Neuronal stem cell (in vitro differentiated cells): ENCODE data around the gene JMJD6.

Source experiments
- DNase-seq: peaks from one replicate; pipeline ENCODE4 v3.0.0-alpha.2; 2013; ENCODE audit warnings: low spot score
- H2AFZ ChIP-seq: one replicate; pipeline ENCODE4 v1.6.1; 2013; ENCODE audit warnings: mild to moderate bottlenecking, low read length, inconsistent platforms
- H2AK5ac ChIP-seq: 2 replicates; pipeline ENCODE4 v1.6.1; 2013; ENCODE audit warnings: low read depth, mild to moderate bottlenecking, inconsistent platforms, low read length, moderate library complexity, mixed read lengths
- H2BK120ac ChIP-seq: 2 replicates; pipeline ENCODE4 v1.6.1; 2013; ENCODE audit warnings: low read depth, mild to moderate bottlenecking, inconsistent platforms, low read length, moderate library complexity, mixed read lengths
- H2BK12ac ChIP-seq: one replicate; pipeline ENCODE4 v1.6.1; 2013; ENCODE audit warnings: low read length, inconsistent platforms
- H2BK15ac ChIP-seq: 2 replicates; pipeline ENCODE4 v1.6.1; 2013; ENCODE audit warnings: mild to moderate bottlenecking, low read length, inconsistent platforms, mixed read lengths
- H2BK5ac ChIP-seq: one replicate; pipeline ENCODE4 v1.6.1; 2013; ENCODE audit warnings: inconsistent platforms, mild to moderate bottlenecking, low read length, moderate library complexity
- H3K14ac ChIP-seq: one replicate; pipeline ENCODE4 v1.6.1; 2013; ENCODE audit warnings: low read length, inconsistent platforms
- H3K18ac ChIP-seq: 2 replicates; pipeline ENCODE4 v1.6.1; 2013; ENCODE audit warnings: low read length, inconsistent platforms
- H3K23ac ChIP-seq: 2 replicates; pipeline ENCODE4 v1.6.1; 2013; ENCODE audit warnings: low read depth, mild to moderate bottlenecking, mixed read lengths, low read length, inconsistent platforms; ENCODE audit not compliant: poor library complexity
- H3K27ac ChIP-seq: replicated peaks from 3 replicates; pipeline ENCODE4 v1.5.1; 2013; ENCODE audit warnings: low read length, inconsistent platforms
- H3K27me3 ChIP-seq, 3 experiments: 2 replicates each; pipeline ENCODE4 v1.6.1; 2013; ENCODE audit warnings: low read length in 3 of 3, mild to moderate bottlenecking in 2 of 3, inconsistent platforms in 1 of 3, low read depth in 1 of 3, mixed read lengths in 1 of 3, moderate library complexity in 1 of 3; ENCODE audit not compliant: control insufficient read depth in 3 of 3, insufficient read depth in 3 of 3
- H3K36me3 ChIP-seq, 2 donors: replicated peaks in 1 of 2; 2 replicates each; pipeline ENCODE4 v1.6.1; 2013; ENCODE audit warnings: low read length in 2 of 2; ENCODE audit not compliant: control insufficient read depth in 2 of 2, insufficient read depth in 2 of 2
- H3K4ac ChIP-seq: 2 replicates; pipeline ENCODE4 v1.6.1; 2013; ENCODE audit warnings: inconsistent platforms, mild to moderate bottlenecking, low read length, moderate library complexity
- H3K4me1 ChIP-seq, 2 donors: 1 replicate in 1 of 2; 2 replicates in 1 of 2; pipeline ENCODE4 v1.6.1; 2013; ENCODE audit warnings: low read length in 2 of 2, low read depth in 1 of 2; ENCODE audit not compliant: control insufficient read depth in 2 of 2, insufficient read depth in 1 of 2
- H3K4me2 ChIP-seq: one replicate; pipeline ENCODE4 v1.6.1; 2013; ENCODE audit warnings: mild to moderate bottlenecking, low read length, inconsistent platforms; ENCODE audit not compliant: insufficient read depth, poor library complexity, severe bottlenecking
- H3K4me3 ChIP-seq, 2 donors: 2 replicates each; pipeline ENCODE4 v1.5.1; 2013; ENCODE audit warnings: low read length in 2 of 2, mild to moderate bottlenecking in 2 of 2, inconsistent platforms in 1 of 2, moderate library complexity in 1 of 2
- H3K79me1 ChIP-seq: one replicate; pipeline ENCODE4 v1.6.1; 2013; ENCODE audit warnings: low read depth, mild to moderate bottlenecking, inconsistent platforms, low read length, moderate library complexity
- H3K9ac ChIP-seq: one replicate; pipeline ENCODE4 v1.6.1; 2013; ENCODE audit warnings: mild to moderate bottlenecking, low read depth, low read length, inconsistent platforms; ENCODE audit not compliant: poor library complexity
- H3K9me3 ChIP-seq, 2 donors: replicated peaks in 1 of 2; 2 replicates each; pipeline versions ENCODE3 to v1.6.1; 2013; ENCODE audit warnings: low read length in 2 of 2, mild to moderate bottlenecking in 2 of 2, inconsistent platforms in 1 of 2, low read depth in 1 of 2, mixed read lengths in 1 of 2, moderate library complexity in 1 of 2; ENCODE audit not compliant: control insufficient read depth in 2 of 2, insufficient read depth in 1 of 2
- H4K8ac ChIP-seq: one replicate; pipeline ENCODE4 v1.6.1; 2013; ENCODE audit warnings: low read depth, mild to moderate bottlenecking, inconsistent platforms, low read length, moderate library complexity
- H4K91ac ChIP-seq: one replicate; pipeline ENCODE4 v1.6.1; 2013; ENCODE audit warnings: low read length, low read depth, mild to moderate bottlenecking, inconsistent platforms; ENCODE audit not compliant: poor library complexity
- WGBS, 2 donors: extraction: QIAGEN DNeasy Blood & Tissue Kit; methylation state at CpG; one replicate each; pipeline ENCODE4 v1.1.7; 2013; ENCODE audit warnings: missing lambda C conversion rate in 2 of 2, mixed read lengths in 1 of 2; ENCODE audit not compliant: insufficient read length in 2 of 2, insufficient replicate concordance in 1 of 2; ENCODE audit errors: extremely low coverage in 2 of 2; 5-methylcytosine and 5-hydroxymethylcytosine counted together

The JMJD6 gene

GRCh38 chr17:76734080-76734840 is 7.9 kb upstream of the JMJD6 start:
- H3K27me3 ChIP-seq: no peaks in the 10 kb centered on the region
- no peak for DNase-seq
- no peak overlapping the region for H3K4ac ChIP-seq
- no peak overlapping the region for H3K18ac ChIP-seq
- peaks cover 5% of the 10 kb centered on the region for H3K79me1 ChIP-seq
- no peak overlapping the region for H2BK15ac ChIP-seq
- no peak overlapping the region for H3K23ac ChIP-seq
- H2BK5ac ChIP-seq: no peak overlapping the region
- H4K91ac ChIP-seq: no peak overlapping the region
- H2AFZ ChIP-seq: no peak overlapping the region
- no peak overlapping the region for H2BK12ac ChIP-seq
- H3K4me2 ChIP-seq: peak overlapping the region; percentile 29
- H3K27ac ChIP-seq: no peak overlapping the region
- no CpG with 5 or more reads among the region's 8 CpGs for WGBS, 2 donors
- H2BK120ac ChIP-seq: no peak overlapping the region
- H2AK5ac ChIP-seq: no peak overlapping the region
- no peak overlapping the region for H4K8ac ChIP-seq
- H3K9ac ChIP-seq: no peak overlapping the region
- peaks cover 8 to 26% of the 10 kb centered on the region in 2 donors for H3K4me1 ChIP-seq
- peak overlapping the region; percentile 42 to 89 for H3K4me3 ChIP-seq
- peaks cover 17 to 65% of the 10 kb centered on the region in 2 donors for H3K36me3 ChIP-seq
- H3K14ac ChIP-seq: no peak overlapping the region
- no peaks in the 10 kb centered on the region for H3K9me3 ChIP-seq

- no peak overlapping the region for H3K27ac ChIP-seq
- no peak overlapping the region for H3K4me2 ChIP-seq
- no CpG with 5 or more reads among the region's 1 CpG for WGBS, 2 donors
- H3K27me3 ChIP-seq: no peaks in the 10 kb centered on the region
- H2BK12ac ChIP-seq: no peak overlapping the region
- H3K18ac ChIP-seq: no peak overlapping the region
- no peak overlapping the region for H2BK120ac ChIP-seq
- DNase-seq: no peak
- H3K4me1 ChIP-seq: peaks cover 7 to 22% of the 10 kb centered on the region in 2 donors
- H3K79me1 ChIP-seq: peaks cover 5% of the 10 kb centered on the region
- H3K23ac ChIP-seq: no peak overlapping the region
- H2BK15ac ChIP-seq: no peak overlapping the region
- H3K9ac ChIP-seq: no peak overlapping the region
- no peak overlapping the region for H2BK5ac ChIP-seq
- peaks cover 17 to 66% of the 10 kb centered on the region in 2 donors for H3K36me3 ChIP-seq
- no peak overlapping the region for H4K91ac ChIP-seq
- no peaks in the 10 kb centered on the region for H3K9me3 ChIP-seq
- no peak overlapping the region for H2AFZ ChIP-seq
- no peak overlapping the region for H4K8ac ChIP-seq
- H3K4me3 ChIP-seq: peak overlapping the region in 1 of 2 donors; percentile 89
- H3K14ac ChIP-seq: no peak overlapping the region
- H3K4ac ChIP-seq: no peak overlapping the region
- H2AK5ac ChIP-seq: no peak overlapping the region
Observed at GRCh38 chr17:76733618-76733957, 7.2 kb upstream of the JMJD6 start.

GRCh38 chr17:76732734-76733617 is 6.6 kb upstream of the JMJD6 start:
- H3K27ac ChIP-seq: no peak overlapping the region
- no peak overlapping the region for H2BK15ac ChIP-seq
- no peak overlapping the region for H4K8ac ChIP-seq
- H4K91ac ChIP-seq: no peak overlapping the region
- peaks cover 17 to 69% of the 10 kb centered on the region in 2 donors for H3K36me3 ChIP-seq
- H2AFZ ChIP-seq: no peak overlapping the region
- DNase-seq: no peak
- WGBS, 2 donors: no CpG with 5 or more reads among the region's 3 CpGs
- peaks cover 5% of the 10 kb centered on the region for H3K79me1 ChIP-seq
- H3K9ac ChIP-seq: no peak overlapping the region
- no peak overlapping the region for H3K4ac ChIP-seq
- peak overlapping the region in 1 of 2 donors; percentile 89 for H3K4me3 ChIP-seq
- H3K14ac ChIP-seq: no peak overlapping the region
- no peak overlapping the region for H2BK5ac ChIP-seq
- H3K23ac ChIP-seq: no peak overlapping the region
- H3K27me3 ChIP-seq: no peaks in the 10 kb centered on the region
- H3K4me2 ChIP-seq: no peak overlapping the region
- peaks cover 6 to 24% of the 10 kb centered on the region in 2 donors for H3K4me1 ChIP-seq
- H3K9me3 ChIP-seq: no peaks in the 10 kb centered on the region
- no peak overlapping the region for H2AK5ac ChIP-seq
- H2BK120ac ChIP-seq: no peak overlapping the region
- no peak overlapping the region for H3K18ac ChIP-seq
- no peak overlapping the region for H2BK12ac ChIP-seq
